ENCODE results near the gene CDH4.

- no peak for TF ChIP-seq CTCF (IDR thresholded peaks at IDR 0.05; ENCODE audit: borderline replicate concordance, extremely low read depth, low read length, poor library complexity, severe bottlenecking)
- TF ChIP-seq EZH2 (IDR thresholded peaks at IDR 0.05; ENCODE audit: borderline replicate concordance, low read depth, low read length, severe bottlenecking) = no peak
These were observed 379.7 kb downstream of the CDH4 start for GRCh38 chr20:61631751-61632150.
